Vagina (tissue), 2 donors: ENCODE results near the gene BCAS3. TPM values are rescaled to one million over a fixed set of nuclear protein-coding genes. Genes with fewer than 3 reads are reported as not detected.

Experiments
- DNase-seq, 2 donors: peaks; one replicate each; pipeline ENCODE4 v3.0.0-alpha.2; 2017; ENCODE audit errors: extremely low spot score in 2 of 2
- H3K27ac ChIP-seq: fragments of 200-600 bp; sonication (generic); one replicate; pipeline ENCODE4 v1.5.1; 2019
- H3K27me3 ChIP-seq: fragments of 200-600 bp; sonication (generic); one replicate; pipeline ENCODE4 v1.5.1; 2019
- H3K36me3 ChIP-seq, 2 donors: fragments of 200-600 bp; sonication (generic); one replicate each; pipeline ENCODE4 v1.5.1; 2017 to 2019
- H3K4me1 ChIP-seq: fragments of 200-600 bp; sonication (generic); one replicate; pipeline ENCODE4 v1.5.1; 2019
- H3K4me3 ChIP-seq, 2 donors: fragments of 200-600 bp; sonication (generic); 1 replicate in 1 of 2; 2 replicates in 1 of 2; pipeline ENCODE4 v1.5.1; 2016 to 2019
- H3K9me3 ChIP-seq: fragments of 200-600 bp; sonication (generic); one replicate; pipeline ENCODE4 v1.5.1; 2019
- CTCF ChIP-seq, 3 experiments: fragments of 450-650 bp in 2 of 3; fragments of 200-600 bp in 1 of 3; sonication (generic) in 1 of 3; IDR thresholded peaks; one replicate each; pipeline ENCODE4 v1.5.1; 2017 to 2019; ENCODE audit warnings: antibody characterized with exemption in 3 of 3, mild to moderate bottlenecking in 2 of 3, moderate library complexity in 2 of 3
- POLR2A ChIP-seq, 2 donors: fragments of 450-650 bp; IDR thresholded peaks; one replicate each; pipeline ENCODE4 v1.6.1; 2017; ENCODE audit warnings: antibody characterized with exemption in 2 of 2, mild to moderate bottlenecking in 2 of 2, moderate library complexity in 2 of 2
- POLR2AphosphoS5 ChIP-seq, 2 donors: sonication (generic); formaldehyde crosslinking; IDR thresholded peaks; one replicate each; pipeline ENCODE4 v1.9.0; 2017; ENCODE audit warnings: antibody characterized with exemption in 2 of 2, mild to moderate bottlenecking in 2 of 2, low read depth in 1 of 2; ENCODE audit not compliant: insufficient read depth in 1 of 2
- intact Hi-C: fragments of 100-400 bp; cut with DNase I; formaldehyde crosslinking; loops from one replicate; pipeline ENCODE4 v1.15.1; 2023
- total RNA-seq: library from RNA; depleted of rRNA; stranded (reverse); fragments of >200 nt; gene quantifications from one replicate; pipeline ENCODE4 v1.2.3, GENCODE V29; 2016

Gene BCAS3
- total RNA-seq, 1 donor from 2014 or later: 33.1 TPM

- H3K9me3 ChIP-seq: no peaks in the 10 kb centered on the region
- no peak overlapping the region for H3K27ac ChIP-seq
- H3K36me3 ChIP-seq: no peaks in the 10 kb centered on the region
- H3K4me1 ChIP-seq: no peaks in the 10 kb centered on the region
- no peaks in the 10 kb centered on the region for H3K27me3 ChIP-seq
- no peak overlapping the region for H3K4me3 ChIP-seq
- intact Hi-C loops: no loop called here
- TF ChIP-seq POLR2A (IDR thresholded peaks at IDR 0.05) (no peak), POLR2AphosphoS5 (IDR thresholded peaks at IDR 0.05; ENCODE audit: insufficient read depth in 1 of 2, low read depth in 1 of 2) (no peak), CTCF (IDR thresholded peaks at IDR 0.05) (no peak)
- DNase-seq: no peak
Observed at GRCh38 chr17:61122326-61122913, 444.8 kb downstream of the BCAS3 start.

- Histone ChIP-seq H3K36me3 (no peaks in the 10 kb centered on the region), H3K4me1 (peaks cover 7% of the 10 kb centered on the region), H3K9me3 (no peaks in the 10 kb centered on the region), H3K4me3 (no peak overlapping the region), H3K27me3 (no peaks in the 10 kb centered on the region), H3K27ac (no peak overlapping the region)
- TF ChIP-seq POLR2A (IDR thresholded peaks at IDR 0.05) (no peak), POLR2AphosphoS5 (IDR thresholded peaks at IDR 0.05; ENCODE audit: insufficient read depth in 1 of 2, low read depth in 1 of 2) (no peak), CTCF (IDR thresholded peaks at IDR 0.05) (no peak)
- no peak for DNase-seq
- intact Hi-C loops: no loop called here
Observed at GRCh38 chr17:61124562-61124961, 446.9 kb downstream of the BCAS3 start.

GRCh38 chr17:61126473-61127249 is 449.0 kb downstream of the BCAS3 start:
- Histone ChIP-seq H3K27me3 (no peaks in the 10 kb centered on the region), H3K36me3 (no peaks in the 10 kb centered on the region), H3K4me3 (no peak overlapping the region), H3K27ac (no peak overlapping the region), H3K9me3 (no peaks in the 10 kb centered on the region), H3K4me1 (peaks cover 7% of the 10 kb centered on the region)
- no peak for DNase-seq
- TF ChIP-seq POLR2A (IDR thresholded peaks at IDR 0.05): no peak
- no peak for TF ChIP-seq POLR2AphosphoS5 (IDR thresholded peaks at IDR 0.05; ENCODE audit: insufficient read depth in 1 of 2, low read depth in 1 of 2)
- no peak for TF ChIP-seq CTCF (IDR thresholded peaks at IDR 0.05)
- intact Hi-C loops: no loop called here

- Histone ChIP-seq H3K27me3 (no peaks in the 10 kb centered on the region), H3K27ac (no peak overlapping the region), H3K4me3 (no peak overlapping the region), H3K36me3 (no peaks in the 10 kb centered on the region), H3K4me1 (peaks cover 7% of the 10 kb centered on the region), H3K9me3 (no peaks in the 10 kb centered on the region)
- no peak for TF ChIP-seq POLR2A (IDR thresholded peaks at IDR 0.05)
- no peak for TF ChIP-seq POLR2AphosphoS5 (IDR thresholded peaks at IDR 0.05; ENCODE audit: insufficient read depth in 1 of 2, low read depth in 1 of 2)
- TF ChIP-seq CTCF (IDR thresholded peaks at IDR 0.05): no peak
- intact Hi-C loops: no loop called here
- DNase-seq: no peak
Observed at GRCh38 chr17:61127960-61128359, 450.3 kb downstream of the BCAS3 start.

- Histone ChIP-seq H3K27me3 (no peaks in the 10 kb centered on the region), H3K9me3 (no peaks in the 10 kb centered on the region), H3K4me3 (no peak overlapping the region), H3K36me3 (no peaks in the 10 kb centered on the region), H3K27ac (no peak overlapping the region), H3K4me1 (peaks cover 7% of the 10 kb centered on the region)
- DNase-seq: no peak
- TF ChIP-seq POLR2A (IDR thresholded peaks at IDR 0.05) (no peak), CTCF (IDR thresholded peaks at IDR 0.05) (no peak), POLR2AphosphoS5 (IDR thresholded peaks at IDR 0.05; ENCODE audit: insufficient read depth in 1 of 2, low read depth in 1 of 2) (no peak)
- intact Hi-C loops: no loop called here
Observed at GRCh38 chr17:61128661-61129115, 451.0 kb downstream of the BCAS3 start.
